ENCODE measurements around the gene BABAM2. TPM values are rescaled to one million over a fixed set of nuclear protein-coding genes. Genes with fewer than 3 reads are reported as not detected.

BABAM2 gene
- total and polyA plus RNA-seq, 2 of the 4 experiments (the other 2 are of a cell fraction), result 20.9 to 23.1 TPM

DNA sequence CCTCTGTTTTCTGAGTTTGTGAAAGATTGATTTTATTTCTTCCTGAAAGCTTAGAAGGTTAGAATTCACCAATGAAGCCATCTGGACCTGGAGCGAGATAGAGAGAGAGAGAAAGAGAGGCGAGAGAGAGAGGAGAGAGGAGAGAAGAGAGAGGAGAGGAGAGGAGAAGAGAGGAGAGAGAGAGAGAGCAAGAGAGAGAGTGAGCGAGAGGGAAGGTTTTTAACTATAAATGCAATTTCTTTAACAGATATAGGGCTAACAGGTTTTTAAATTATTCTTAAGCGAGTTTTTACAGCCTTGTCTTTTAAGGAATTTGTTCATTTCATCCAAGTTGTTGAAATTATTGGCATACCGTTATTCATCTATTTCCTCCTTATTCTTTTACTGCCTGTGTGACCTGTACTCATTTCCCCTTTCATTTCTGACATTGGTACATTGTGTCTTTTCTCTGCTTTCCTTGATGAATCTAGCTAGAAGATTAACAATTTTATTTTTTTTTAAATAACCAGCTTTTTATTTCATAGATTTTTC is 56.1 kb downstream of the BABAM2 start:
- H3K56ac ChIP-seq (ENCODE audit: extremely low read depth, insufficient read depth, low read length), result no peak overlapping the region
- peaks cover 3 to 4% of the 10 kb centered on the region in 2 experiments; a peak in 3 of 4 replicates for H3K79me1 ChIP-seq (ENCODE audit: low read depth in 1 of 2, low read length in 2 of 2)
- no CpG with 5 or more reads among the region's 5 CpGs for WGBS, 2 experiments (ENCODE audit: extremely low coverage in 2 of 2, insufficient read length in 1 of 2)
- intact Hi-C loops (cut with micrococcal nuclease) (no loop called here), dilution Hi-C loops (cut with HindIII; ENCODE audit: low sequenced_read_pairs, unreplicated experiment) (no loop called here), in situ Hi-C loops (cut with MboI; ENCODE audit: low sequenced_read_pairs) (no loop called here)
- no TSS peak for BruUV-seq (replicated peaks)
- H4K5ac ChIP-seq (ENCODE audit: low read depth, low read length), result no peak overlapping the region
- ATAC-seq (ENCODE audit: low read depth) (no peak), DNase-seq (no peak)
- no peak overlapping the region for H3K27ac ChIP-seq (ENCODE audit: insufficient read depth, low read length)
- no peak overlapping the region for H3K4ac ChIP-seq (ENCODE audit: low read depth, low read length)
- H2AFZ ChIP-seq (replicated peaks; ENCODE audit: low read length, poor library complexity), result no peak overlapping the region
- H3K18ac ChIP-seq (ENCODE audit: low read depth, low read length), result no peak overlapping the region
- no peak overlapping the region for H2AK9ac ChIP-seq (replicated peaks; ENCODE audit: low read depth, low read length, poor library complexity)
- 0 out of 2 replicates have a peak, but pooled peaks cover 3% of the 10 kb centered on the region for H3K36me3 ChIP-seq (ENCODE audit: control insufficient read depth, insufficient read depth, low read length)
- no peak overlapping the region for H3K23ac ChIP-seq (ENCODE audit: low read depth, low read length)
- no peak overlapping the region for H3K4me2 ChIP-seq (ENCODE audit: low read depth, low read length)
- CTCF ChIA-PET, result interaction anchor here (0.6 kb wide), 1 partner anchor 135 kb away, joined by 3 read pairs; no protein-coding TSS in a partner anchor
- no peak overlapping the region for H2BK120ac ChIP-seq (ENCODE audit: low read depth, low read length)
- no peak overlapping the region for H4K91ac ChIP-seq (ENCODE audit: insufficient read depth, low read depth, low read length)
- no peak overlapping the region for H2AK5ac ChIP-seq (ENCODE audit: low read depth, low read length)
- no peaks in the 10 kb centered on the region for H3K27me3 ChIP-seq (ENCODE audit: control insufficient read depth, insufficient read depth, low read length)
- H3K9me1 ChIP-seq (ENCODE audit: insufficient read depth, low read length), result peaks cover 5% of the 10 kb centered on the region
- no peak overlapping the region for H3K9ac ChIP-seq (ENCODE audit: low read depth, low read length)
- H4K20me1 ChIP-seq (ENCODE audit: insufficient read depth, low read length), result no peaks in the 10 kb centered on the region
- no peak for TF ChIP-seq FOS (IDR thresholded peaks at IDR 0.05; ENCODE audit: low read depth, low read length)
- TF ChIP-seq RFX5 (IDR thresholded peaks at IDR 0.05; ENCODE audit: low read depth, low read length), result no peak
- TF ChIP-seq BHLHE40 (IDR thresholded peaks at IDR 0.05; ENCODE audit: low read depth, low read length), result no peak
- TF ChIP-seq POLR2A (IDR thresholded peaks at IDR 0.05; ENCODE audit: low read depth, low read length), result no peak
- no peak for TF ChIP-seq CHD1 (IDR thresholded peaks at IDR 0.05; ENCODE audit: low read depth, low read length)
- no peak for TF ChIP-seq RCOR1 (IDR thresholded peaks at IDR 0.05; ENCODE audit: insufficient replicate concordance, low read length)
- TF ChIP-seq, protein P1, sequence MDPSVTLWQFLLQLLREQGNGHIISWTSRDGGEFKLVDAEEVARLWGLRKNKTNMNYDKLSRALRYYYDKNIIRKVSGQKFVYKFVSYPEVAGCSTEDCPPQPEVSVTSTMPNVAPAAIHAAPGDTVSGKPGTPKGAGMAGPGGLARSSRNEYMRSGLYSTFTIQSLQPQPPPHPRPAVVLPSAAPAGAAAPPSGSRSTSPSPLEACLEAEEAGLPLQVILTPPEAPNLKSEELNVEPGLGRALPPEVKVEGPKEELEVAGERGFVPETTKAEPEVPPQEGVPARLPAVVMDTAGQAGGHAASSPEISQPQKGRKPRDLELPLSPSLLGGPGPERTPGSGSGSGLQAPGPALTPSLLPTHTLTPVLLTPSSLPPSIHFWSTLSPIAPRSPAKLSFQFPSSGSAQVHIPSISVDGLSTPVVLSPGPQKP (IDR thresholded peaks at IDR 0.05; ENCODE audit: borderline replicate concordance, low read depth, low read length), result no peak
- peaks cover 2% of the 10 kb centered on the region; the same call in 1 of the 2 replicates for H3K4me1 ChIP-seq (ENCODE audit: control insufficient read depth, insufficient read depth, low read length)
- H3K9me3 ChIP-seq (ENCODE audit: control insufficient read depth, insufficient read depth, low read length), result no peaks in the 10 kb centered on the region
- H2BK20ac ChIP-seq (ENCODE audit: low read depth, low read length), result no peak overlapping the region
- H3K4me3 ChIP-seq (ENCODE audit: insufficient read depth, low read depth, low read length), result no peak overlapping the region
- H3K14ac ChIP-seq (replicated peaks; ENCODE audit: low read depth, low read length), result no peak overlapping the region
- POLR2A ChIA-PET (ENCODE audit: unreplicated experiment), result no interaction called here
- no peak overlapping the region for H4K8ac ChIP-seq (ENCODE audit: low read depth in 2 of 2, low read length in 2 of 2)
- no peak overlapping the region for H2BK15ac ChIP-seq (ENCODE audit: low read depth, low read length)
- no peak overlapping the region for H2BK5ac ChIP-seq (ENCODE audit: low read depth, low read length, poor library complexity, severe bottlenecking)
